Breast epithelium (tissue), 4 donors: ENCODE measurements around the gene KLHDC10. TPM values are rescaled to one million over a fixed set of nuclear protein-coding genes. Genes with fewer than 3 reads are reported as not detected.

Experiments used
- DNase-seq, 2 donors: peaks; one replicate each; pipeline ENCODE4 v3.0.0-alpha.2; 2019; ENCODE audit warnings: low spot score in 2 of 2
- H3K27ac ChIP-seq, 2 donors: fragments of 200-600 bp; sonication (generic) in 1 of 2; one replicate each; pipeline ENCODE4 v1.5.1; 2016 to 2019; ENCODE audit warnings: mild to moderate bottlenecking in 1 of 2
- H3K27me3 ChIP-seq, 2 donors: fragments of 200-600 bp; sonication (generic) in 1 of 2; one replicate each; pipeline versions ENCODE4 v1.5.1 to v1.6.0; 2017 to 2019; ENCODE audit warnings: control low read depth in 1 of 2, mild to moderate bottlenecking in 1 of 2
- H3K36me3 ChIP-seq: fragments of 200-600 bp; one replicate; pipeline ENCODE4 v1.5.1; 2019
- H3K4me1 ChIP-seq, 2 donors: fragments of 200-600 bp; sonication (generic); one replicate each; pipeline ENCODE4 v1.5.1; 2016 to 2019; ENCODE audit warnings: control low read depth in 1 of 2
- H3K4me3 ChIP-seq, 3 donors: fragments of 200-600 bp; sonication (generic); 1 replicate in 2 of 3; 2 replicates in 1 of 3; pipeline ENCODE4 v1.5.1; 2016 to 2019; ENCODE audit warnings: mild to moderate bottlenecking in 3 of 3, moderate library complexity in 2 of 3
- H3K9me3 ChIP-seq, 2 donors: fragments of 200-600 bp; sonication (generic) in 1 of 2; one replicate each; pipeline ENCODE4 v1.5.1; 2016 to 2019; ENCODE audit warnings: control low read depth in 1 of 2
- CTCF ChIP-seq, 3 donors: fragments of 450-650 bp; IDR thresholded peaks; one replicate each; pipeline ENCODE4 v1.5.1; 2016 to 2017; ENCODE audit warnings: antibody characterized with exemption in 3 of 3, mild to moderate bottlenecking in 3 of 3, moderate library complexity in 3 of 3
- POLR2A ChIP-seq: fragments of 450-650 bp; IDR thresholded peaks from one replicate; pipeline ENCODE4 v1.6.1; 2016; ENCODE audit warnings: antibody characterized with exemption, mild to moderate bottlenecking, moderate library complexity
- POLR2AphosphoS5 ChIP-seq, 3 donors: sonication (generic); formaldehyde crosslinking; IDR thresholded peaks; one replicate each; pipeline ENCODE4 v1.6.1; 2017; ENCODE audit warnings: antibody characterized with exemption in 3 of 3
- intact Hi-C: fragments of 100-400 bp; cut with DNase I; formaldehyde crosslinking; loops from one replicate; pipeline ENCODE4 v1.15.1; 2023; ENCODE audit warnings: low total_unique reads
- total RNA-seq, 3 donors: library from RNA; depleted of rRNA; stranded (reverse); fragments of >200 nt; gene quantifications; one replicate each; pipeline ENCODE4 v1.1.0, GENCODE V29; 2016

Gene KLHDC10
- total RNA-seq, 3 donors from 2014 or later: 23.3 to 28.0 (median 28.0) TPM

DNA sequence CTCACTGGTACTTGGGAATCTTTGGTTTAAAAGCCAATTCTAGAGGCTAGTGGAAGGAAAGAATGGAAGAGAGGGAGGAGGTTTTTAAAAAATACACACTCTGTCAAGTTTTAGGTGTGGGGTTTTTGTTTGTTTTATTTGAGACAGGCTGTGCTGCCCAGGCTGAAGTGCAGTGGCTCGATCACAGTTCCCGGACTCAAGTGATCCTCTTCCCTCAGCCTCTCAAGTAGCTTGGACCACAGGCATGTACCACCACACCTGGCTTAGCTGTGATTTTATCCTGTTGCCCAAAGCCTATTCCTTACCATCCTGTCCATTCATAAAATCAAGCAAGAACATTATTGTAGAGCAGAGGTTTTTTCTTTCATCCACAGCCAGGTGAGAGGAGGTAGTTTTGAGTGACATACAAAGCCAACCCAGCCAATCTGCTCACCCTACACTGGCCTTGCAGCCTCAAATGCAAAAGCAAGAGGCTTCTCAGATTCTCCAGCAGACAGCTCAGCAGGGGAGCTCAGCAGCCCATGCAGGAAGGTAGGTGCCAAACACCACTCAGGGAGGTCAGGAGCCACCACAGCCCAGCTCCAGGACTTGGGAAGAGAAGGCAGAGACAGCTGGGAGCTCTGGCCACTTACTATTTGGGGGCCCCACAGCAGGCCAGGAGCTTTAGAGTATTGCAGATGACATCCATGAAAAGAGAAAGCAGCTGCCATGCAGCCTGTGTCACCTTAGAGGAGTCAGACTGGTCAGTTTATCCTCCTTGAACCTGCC, 69.0 kb downstream of the KLHDC10 start:
- no peak overlapping the region for H3K27ac ChIP-seq
- H3K4me1 ChIP-seq: no peaks in the 10 kb centered on the region
- no peak overlapping the region for H3K4me3 ChIP-seq
- H3K36me3 ChIP-seq: no peaks in the 10 kb centered on the region
- H3K9me3 ChIP-seq: no peaks in the 10 kb centered on the region
- no peak for DNase-seq
- no peaks in the 10 kb centered on the region for H3K27me3 ChIP-seq
- TF ChIP-seq CTCF (IDR thresholded peaks at IDR 0.05) (no peak), POLR2AphosphoS5 (IDR thresholded peaks at IDR 0.05) (no peak), POLR2A (no peak)
- intact Hi-C loops: no loop called here

DNA sequence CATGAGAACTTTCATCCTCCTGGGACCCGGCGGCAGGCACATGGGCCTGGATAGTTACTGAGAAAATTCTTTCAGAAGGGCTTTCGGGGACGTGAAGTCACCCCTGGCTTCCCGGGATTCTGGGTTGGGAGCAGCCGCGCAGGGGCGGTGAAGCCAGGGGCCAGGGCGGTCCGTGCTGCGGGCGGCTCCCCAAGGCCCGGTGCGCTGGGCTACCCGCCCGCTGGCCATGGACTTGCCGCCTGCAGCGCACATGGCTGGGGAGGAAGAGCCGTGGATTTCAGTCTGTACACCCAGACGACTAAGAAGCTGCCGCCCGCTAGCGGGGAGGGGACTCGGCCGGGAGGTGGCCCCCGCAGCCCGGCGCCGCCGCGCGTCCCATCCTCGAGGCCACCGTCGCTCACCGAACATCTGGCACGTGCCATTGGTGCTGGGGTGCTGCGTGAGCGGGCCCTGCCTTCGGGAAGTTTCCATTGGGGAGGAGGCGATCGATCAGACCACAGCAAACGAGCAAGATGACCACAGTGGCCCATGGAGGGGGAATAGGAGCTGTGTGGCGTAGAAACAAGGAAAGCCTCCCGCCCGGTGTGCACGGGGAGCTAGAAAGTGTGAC, 70.3 kb downstream of the KLHDC10 start:
- Histone ChIP-seq H3K27me3 (no peaks in the 10 kb centered on the region), H3K9me3 (no peaks in the 10 kb centered on the region), H3K36me3 (no peaks in the 10 kb centered on the region), H3K4me1 (no peaks in the 10 kb centered on the region), H3K27ac (peak overlapping the region; percentile 85 to 88), H3K4me3 (peak overlapping the region; percentile 59 to 71 (median 65))
- no peak for DNase-seq
- TF ChIP-seq POLR2A (no peak), CTCF (IDR thresholded peaks at IDR 0.05) (no peak), POLR2AphosphoS5 (IDR thresholded peaks at IDR 0.05) (no peak)
- intact Hi-C loops: no loop called here

DNA sequence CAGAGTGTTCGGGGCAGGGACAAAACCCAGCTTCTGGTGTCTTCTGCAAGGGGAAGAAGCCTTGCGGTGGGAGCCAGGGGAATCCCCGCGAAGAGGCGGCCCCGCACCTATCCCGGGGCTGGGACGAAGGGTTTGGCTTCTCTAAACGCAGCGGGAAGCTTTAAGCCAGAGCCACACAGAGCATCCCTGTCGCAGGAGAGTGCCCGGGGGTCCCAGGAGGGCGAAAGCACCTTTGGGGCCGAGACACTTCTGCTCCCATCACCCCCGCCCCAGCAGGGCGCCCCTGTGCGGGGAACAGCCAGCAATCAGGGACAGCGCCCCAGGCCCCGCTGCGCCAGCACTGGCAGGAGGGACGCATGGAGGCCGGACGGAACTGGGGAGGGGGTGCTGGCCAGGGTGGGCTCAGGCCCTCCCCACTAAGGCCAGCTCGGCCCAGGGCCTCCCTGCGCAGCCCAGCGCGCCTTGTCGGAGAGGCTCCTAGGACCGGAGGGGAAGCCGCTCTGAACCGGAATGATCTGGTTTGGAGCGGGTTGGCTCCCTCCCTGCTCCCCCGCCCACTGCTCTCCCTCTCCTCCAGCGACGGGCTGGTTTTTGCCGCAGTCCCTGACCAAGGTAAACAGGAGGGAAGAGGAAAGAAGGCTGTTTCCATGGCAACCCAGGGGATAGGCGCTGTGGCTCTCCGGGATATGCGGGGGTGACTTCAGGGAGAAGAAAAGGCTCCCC, 71.0 kb downstream of the KLHDC10 start:
- H3K4me1 ChIP-seq: no peaks in the 10 kb centered on the region
- no peaks in the 10 kb centered on the region for H3K27me3 ChIP-seq
- peak overlapping the region; percentile 59 to 71 (median 65) for H3K4me3 ChIP-seq
- peak; percentile 64 to 78 for DNase-seq
- intact Hi-C loops: no loop called here
- H3K27ac ChIP-seq: peak overlapping the region; percentile 85 to 88
- no peaks in the 10 kb centered on the region for H3K36me3 ChIP-seq
- H3K9me3 ChIP-seq: no peaks in the 10 kb centered on the region
- TF ChIP-seq POLR2AphosphoS5 (IDR thresholded peaks at IDR 0.05) (peak; percentile 48 to 85 (median 73)), POLR2A (no peak), CTCF (IDR thresholded peaks at IDR 0.05) (no peak)

DNA sequence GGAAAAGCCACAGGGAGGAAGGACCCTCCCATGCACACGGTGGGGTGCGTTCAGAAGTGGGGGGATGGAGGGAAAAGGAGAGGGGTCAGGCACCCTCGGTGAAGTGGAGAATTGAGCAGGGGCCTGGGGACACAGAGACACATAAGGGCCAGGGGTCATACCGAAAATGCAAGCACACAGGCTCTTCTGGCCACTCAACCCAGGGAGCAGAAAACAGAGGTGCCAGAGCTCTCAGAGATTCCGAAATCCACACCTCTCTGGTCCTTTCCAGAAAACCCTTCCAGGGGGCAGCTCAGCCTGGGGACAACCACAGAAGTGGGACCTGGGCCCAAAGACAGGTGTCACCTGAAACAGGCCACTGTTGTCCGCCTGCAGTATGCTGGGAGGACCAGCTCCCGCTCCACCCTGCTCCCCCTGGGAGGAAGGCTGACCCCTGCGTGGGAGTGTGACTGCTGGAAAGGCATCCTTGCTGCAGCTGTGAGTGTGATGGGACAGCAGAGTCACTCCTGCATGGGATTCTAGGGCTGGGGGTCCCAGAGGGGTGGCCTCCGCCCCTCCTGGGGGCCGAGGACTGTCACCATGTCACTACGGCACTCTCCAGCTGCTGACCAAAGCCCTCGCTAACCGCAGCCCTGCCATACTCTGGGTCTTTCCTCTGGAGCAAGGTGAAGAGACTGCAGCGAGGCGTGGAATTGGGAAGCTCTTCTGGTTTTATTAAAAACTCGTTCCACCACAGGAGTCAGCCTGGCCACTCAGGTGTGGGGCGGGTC, 71.7 kb downstream of the KLHDC10 start:
- no peak for DNase-seq
- H3K4me1 ChIP-seq: no peaks in the 10 kb centered on the region
- no peaks in the 10 kb centered on the region for H3K27me3 ChIP-seq
- no peaks in the 10 kb centered on the region for H3K36me3 ChIP-seq
- H3K9me3 ChIP-seq: no peaks in the 10 kb centered on the region
- intact Hi-C loops: no loop called here
- TF ChIP-seq CTCF (IDR thresholded peaks at IDR 0.05): no peak
- TF ChIP-seq POLR2A: no peak
- TF ChIP-seq POLR2AphosphoS5 (IDR thresholded peaks at IDR 0.05): no peak
- peak overlapping the region; percentile 59 to 71 (median 65) for H3K4me3 ChIP-seq
- H3K27ac ChIP-seq: peak overlapping the region; percentile 85 to 88
